HepG2 (cell line): ENCODE measurements around the gene TSKU. TPM values are rescaled to one million over a fixed set of nuclear protein-coding genes. Genes with fewer than 3 reads are reported as not detected.

ENCODE experiments used
- ATAC-seq: fragments of 200-7000 bp; cut with Tn5 transposase; 3 replicates; pipeline ENCODE4 v1.9.1; 2020; ENCODE audit warnings: mild to moderate bottlenecking, moderate library complexity
- BruUV-seq: library from RNA; stranded (reverse); fragments of 400-500 nt; replicated peaks from 2 replicates; lab custom pipeline; 2021; lab: Mats Ljungman, UMichigan
- CTCF ChIA-PET: fragments of 300-600 bp; formaldehyde crosslinking; extraction: SDS; loops from one replicate; lab custom pipeline; 2021; ENCODE audit warnings: low total read pairs, inconsistent platforms, low intra/inter-chr PET ratio; lab: Yijun Ruan, JAX
- POLR2A ChIA-PET: fragments of 350-600 bp; sonication (Branson Sonifier 250); formaldehyde crosslinking; loops from one replicate; lab custom pipeline; 2020; ENCODE audit warnings: antibody characterized with exemption, inconsistent platforms; lab: Yijun Ruan, JAX
- DNase-seq: peaks from one replicate; pipeline ENCODE4 v3.0.0-alpha.2; 2015; ENCODE audit warnings: low spot score
- FAIRE-seq: peaks from 3 replicates; lab custom pipeline; 2011; peaks lifted over from hg19 to GRCh38; lab: Jason Lieb, UNC
- H2AFZ ChIP-seq: one replicate; pipeline ENCODE4 v1.6.1; 2011; ENCODE audit warnings: low read length, inconsistent platforms
- H3K27ac ChIP-seq: fragments of 300-600 bp; 3 replicates; pipeline ENCODE4 v1.8.0; 2011; ENCODE audit warnings: mixed run types, mild to moderate bottlenecking, mixed read lengths, low read length, inconsistent platforms; ENCODE audit not compliant: insufficient read depth; ENCODE audit errors: extremely low read length
- H3K27me3 ChIP-seq, 2 experiments: fragments of 200-600 bp in 1 of 2; 2 replicates in 1 of 2; 3 replicates in 1 of 2; pipeline versions ENCODE4 v1.6.0 to v1.8.0; 2011; ENCODE audit warnings: low read length in 2 of 2, mild to moderate bottlenecking in 2 of 2, moderate library complexity in 2 of 2, inconsistent platforms in 1 of 2; ENCODE audit not compliant: insufficient read depth in 2 of 2, control insufficient read depth in 1 of 2
- H3K36me3 ChIP-seq, 2 experiments: fragments of 200-600 bp in 1 of 2; replicated peaks in 1 of 2; 2 replicates in 1 of 2; 3 replicates in 1 of 2; pipeline versions ENCODE4 v1.5.1 to v1.8.0; 2011; ENCODE audit warnings: low read length in 2 of 2, inconsistent platforms in 1 of 2; ENCODE audit not compliant: insufficient read depth in 2 of 2, control insufficient read depth in 1 of 2
- H3K4me1 ChIP-seq: 2 replicates; pipeline ENCODE4 v1.5.1; 2012; ENCODE audit warnings: low read length, inconsistent platforms; ENCODE audit not compliant: insufficient read depth
- H3K4me2 ChIP-seq: 2 replicates; pipeline ENCODE4 v1.6.0; 2011; ENCODE audit warnings: low read depth, low read length, inconsistent platforms
- H3K4me3 ChIP-seq, 3 experiments: fragments of 200-600 bp in 1 of 3; sonication (generic), shearing (Covaris generic) in 1 of 3; replicated peaks in 1 of 3; 2 replicates each; pipeline ENCODE4 v1.5.1; 2011 to 2016; ENCODE audit warnings: low read length in 3 of 3, inconsistent platforms in 2 of 3, low read depth in 2 of 3, mild to moderate bottlenecking in 2 of 3, control low read depth in 1 of 3, mixed read lengths in 1 of 3; ENCODE audit not compliant: insufficient read depth in 1 of 3
- H3K79me2 ChIP-seq: one replicate; pipeline ENCODE4 v1.6.1; 2011; ENCODE audit warnings: low read length, inconsistent platforms; ENCODE audit not compliant: insufficient read depth
- H3K9ac ChIP-seq: 2 replicates; pipeline ENCODE4 v1.6.0; 2011; ENCODE audit warnings: mild to moderate bottlenecking, low read depth, low read length, inconsistent platforms; ENCODE audit not compliant: insufficient read depth
- H3K9me3 ChIP-seq: 2 replicates; pipeline ENCODE4 v1.5.1; 2012; ENCODE audit warnings: mild to moderate bottlenecking, low read length
- H4K20me1 ChIP-seq: 2 replicates; pipeline ENCODE4 v1.6.0; 2011; ENCODE audit warnings: inconsistent platforms, mild to moderate bottlenecking, low read length, moderate library complexity; ENCODE audit not compliant: insufficient read depth
- ATF7-NPFF ChIP-seq: sonication (generic); formaldehyde crosslinking; IDR thresholded peaks from 2 replicates; pipeline ENCODE4 v1.8.1; 2023; ENCODE audit warnings: mild to moderate bottlenecking, low read depth, missing genetic modification reagents, moderate library complexity
- GATAD2A ChIP-seq: IDR thresholded peaks from 2 replicates; pipeline ENCODE4 v1.6.1; 2016
- HOXA3 ChIP-seq: sonication (generic); formaldehyde crosslinking; IDR thresholded peaks from 2 replicates; pipeline ENCODE4 v1.5.0; 2020; ENCODE audit warnings: missing genetic modification reagents
- JUNB ChIP-seq: sonication (generic); formaldehyde crosslinking; IDR thresholded peaks from 2 replicates; pipeline ENCODE4 v1.8.0; 2022; ENCODE audit warnings: missing genetic modification reagents, mild to moderate bottlenecking, borderline replicate concordance
- REPIN1 ChIP-seq: sonication (generic); formaldehyde crosslinking; IDR thresholded peaks from 2 replicates; pipeline ENCODE4 v1.8.0; 2022; ENCODE audit warnings: missing genetic modification reagents, low read depth, mild to moderate bottlenecking, borderline replicate concordance
- SMARCC2 ChIP-seq: fragments of 450-650 bp; IDR thresholded peaks from 2 replicates; pipeline ENCODE4 v1.6.1; 2017; ENCODE audit warnings: antibody characterized with exemption, mild to moderate bottlenecking
- SOX13 ChIP-seq, 3 experiments: fragments of 450-650 bp in 1 of 3; sonication (generic) in 1 of 3; formaldehyde crosslinking in 1 of 3; IDR thresholded peaks in 2 of 3; conservative IDR thresholded peaks in 1 of 3; 2 replicates each; pipeline versions ENCODE4 v1.5.0 to v1.6.1; 2016 to 2020; ENCODE audit warnings: antibody characterized with exemption in 1 of 3, mild to moderate bottlenecking in 1 of 3, missing compliant biosample characterization in 1 of 3, missing genetic modification reagents in 1 of 3, moderate library complexity in 1 of 3
- TCF12 ChIP-seq, 2 experiments: fragments of 450-650 bp in 1 of 2; sonication (generic) in 1 of 2; formaldehyde crosslinking in 1 of 2; IDR thresholded peaks; 2 replicates each; pipeline versions ENCODE4 v1.6.1 to v1.8.0; 2017 to 2022; ENCODE audit warnings: antibody characterized with exemption in 1 of 2, mild to moderate bottlenecking in 1 of 2, missing genetic modification reagents in 1 of 2, moderate library complexity in 1 of 2
- ZFX ChIP-seq: sonication (generic); formaldehyde crosslinking; IDR thresholded peaks from 2 replicates; pipeline ENCODE4 v1.4.0; 2020; ENCODE audit warnings: mild to moderate bottlenecking, low read depth, missing genetic modification reagents, moderate library complexity
- ZNF260 ChIP-seq: sonication (generic); formaldehyde crosslinking; IDR thresholded peaks from 2 replicates; pipeline ENCODE4 v1.4.0; 2020; ENCODE audit warnings: missing genetic modification reagents, low read depth, mild to moderate bottlenecking, borderline replicate concordance
- ZNF616 ChIP-seq: sonication (generic); formaldehyde crosslinking; IDR thresholded peaks from 2 replicates; pipeline ENCODE4 v1.5.0; 2020; ENCODE audit warnings: low read depth, mild to moderate bottlenecking, missing genetic modification reagents
- ZNF788 ChIP-seq: sonication (generic); formaldehyde crosslinking; IDR thresholded peaks from 2 replicates; pipeline ENCODE4 v1.5.0; 2020; ENCODE audit warnings: mild to moderate bottlenecking, missing genetic modification reagents, borderline replicate concordance
- WGBS: methylation state at CpG from one replicate; pipeline ENCODE4 v1.1.6; 2017; ENCODE audit warnings: low lambda C conversion rate; 5-methylcytosine and 5-hydroxymethylcytosine counted together
- in situ Hi-C: cut with HindIII; loops from 2 replicates; pipeline ENCODE4 v1.10.0; 2017; ENCODE audit warnings: low pct_unique_long_range_greater_than_20kb; ENCODE audit not compliant: extremely low pct_ligation_motif_present
- intact Hi-C: fragments of 100-400 bp; cut with micrococcal nuclease; formaldehyde crosslinking; loops from one replicate; pipeline ENCODE4 v1.10.0; 2022; ENCODE audit not compliant: unreplicated experiment
- polyA plus RNA-seq, 8 experiments: library from polyadenylated mRNA; depleted of rRNA in 3 of 8; stranded (reverse) in 7 of 8; unstranded in 1 of 8; fragments of >200 nt; fragmentation: Illumina TruSeq in 4 of 8; extraction: Trizol in 4 of 8; gene quantifications; 2 replicates each; pipeline versions ENCODE4 v1.2.1 to v1.2.3, GENCODE V29; 2011 to 2016; ENCODE audit warnings: low read depth in 4 of 8, missing spikeins in 1 of 8, mixed read lengths in 1 of 8; ENCODE audit not compliant: insufficient read depth in 1 of 8
- total RNA-seq, 5 experiments: library from RNA; depleted of rRNA; stranded (reverse); fragments of >200 nt; fragmentation: Illumina TruSeq; extraction: Trizol; gene quantifications; 2 replicates each; pipeline ENCODE4 v1.2.3, GENCODE V29; 2016; ENCODE audit warnings: low read depth in 1 of 5
- TF ChIP-seq, protein P1 (sequence below): IDR thresholded peaks from 2 replicates; pipeline ENCODE4 v1.6.1; 2012; ENCODE audit warnings: inconsistent platforms
- TF ChIP-seq, protein P2 (sequence below): sonication (generic); formaldehyde crosslinking; IDR thresholded peaks from 2 replicates; pipeline ENCODE4 v1.4.0; 2020; ENCODE audit warnings: low read depth, missing genetic modification reagents

TSKU gene
- total and polyA plus RNA-seq, 2 of the 13 experiments (the other 11 are each of a cell fraction or from before 2014, with no cell fraction given) = 20.3 to 21.4 TPM

DNA sequence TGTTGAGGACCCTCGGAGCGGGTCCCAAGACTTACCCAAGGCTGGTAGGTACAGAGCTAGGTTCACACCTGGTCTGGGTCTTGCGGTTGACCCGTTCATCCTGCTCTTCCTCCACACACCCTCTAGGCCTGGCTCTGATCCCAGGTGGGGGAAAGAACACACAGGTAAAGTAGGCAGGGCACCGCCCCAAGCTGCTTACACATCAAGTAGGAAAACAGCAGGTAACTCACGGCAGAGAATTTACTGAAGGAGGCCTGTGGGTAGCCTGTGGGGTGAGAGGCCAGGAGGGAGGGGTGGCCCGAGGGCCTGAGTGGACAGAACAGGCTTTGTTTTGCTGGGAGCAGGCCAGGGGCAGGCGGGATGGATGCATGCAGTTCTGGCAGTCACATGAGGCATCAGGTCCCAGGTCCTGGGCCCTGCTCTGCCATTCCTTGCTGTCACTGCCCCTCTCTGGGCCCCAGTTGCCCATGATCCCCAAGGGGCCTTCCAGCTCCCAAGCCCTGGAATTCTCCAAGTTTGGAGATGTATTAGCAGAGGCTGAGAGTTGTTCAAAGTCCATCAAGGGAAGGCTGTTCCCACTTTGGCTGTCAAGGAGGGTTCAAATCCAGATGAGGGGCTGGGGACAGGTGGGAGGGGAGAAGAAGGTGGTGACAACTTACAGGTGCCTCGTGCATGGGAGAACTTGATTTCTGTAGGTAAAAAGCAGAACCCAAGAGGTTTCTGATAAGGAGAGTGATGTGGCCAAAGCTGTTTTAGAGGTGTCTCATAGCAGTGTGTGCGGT, 5.7 kb downstream of the TSKU start (continued):
- TF ChIP-seq SOX13 (IDR thresholded peaks at IDR 0.05) = no peak
- 0 out of 4 replicates have a peak, but pooled peaks of 1 of the 2 experiments have one; percentile 14 for TF ChIP-seq SOX13 (CRISPR knock-in tag; conservative IDR thresholded peaks at IDR 0.05 in 1 of 2, IDR thresholded peaks at IDR 0.05 in 1 of 2)
- no peak for TF ChIP-seq JUNB (CRISPR knock-in tag)
- peak; percentile 52; the same call in 1 of the 2 replicates for TF ChIP-seq ZNF788 (CRISPR knock-in tag)
- TF ChIP-seq ZNF260 (CRISPR knock-in tag) = no peak
- no peak for TF ChIP-seq REPIN1 (CRISPR knock-in tag)
- TF ChIP-seq GATAD2A (CRISPR knock-in tag) = no peak
- TF ChIP-seq, protein P1, sequence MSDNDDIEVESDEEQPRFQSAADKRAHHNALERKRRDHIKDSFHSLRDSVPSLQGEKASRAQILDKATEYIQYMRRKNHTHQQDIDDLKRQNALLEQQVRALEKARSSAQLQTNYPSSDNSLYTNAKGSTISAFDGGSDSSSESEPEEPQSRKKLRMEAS = no peak
- TF ChIP-seq SMARCC2 = no peak
- TF ChIP-seq HOXA3 (CRISPR knock-in tag) = no peak
- TF ChIP-seq TCF12 (IDR thresholded peaks at IDR 0.05) = no peak
- no peak for TF ChIP-seq TCF12 (CRISPR knock-in tag; IDR thresholded peaks at IDR 0.05)

DNA sequence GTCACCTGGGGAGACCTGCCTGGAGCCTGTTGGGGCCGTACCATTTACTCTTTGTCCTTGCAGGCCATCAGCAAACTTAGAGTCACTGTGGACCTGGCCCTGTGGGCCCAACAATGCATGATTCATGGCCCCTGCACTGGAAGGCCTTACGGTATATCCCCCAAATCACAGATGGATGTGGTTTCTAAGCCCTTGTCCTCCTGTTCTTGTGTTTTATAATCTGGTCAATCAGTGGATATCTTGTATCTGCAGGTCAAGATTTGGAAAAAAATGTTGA, 6.2 kb downstream of the TSKU start:
- H3K79me2 ChIP-seq = peaks cover 94% of the 10 kb centered on the region
- POLR2A ChIA-PET = interaction anchor here (4.7 kb wide), 1 partner anchor 20 kb away, joined by 39 read pairs; no protein-coding TSS in a partner anchor
- H3K27me3 ChIP-seq = no peaks in the 10 kb centered on the region
- WGBS = 83% methylated on average over 2 of the region's 2 CpGs
- H3K27ac ChIP-seq = peak overlapping the region; percentile 54
- H3K4me2 ChIP-seq = 0 out of 2 replicates have a peak overlapping the region, but pooled peaks have one; percentile 57
- no peaks in the 10 kb centered on the region for H3K9me3 ChIP-seq
- TF ChIP-seq ZFX (CRISPR knock-in tag) (0 out of 2 replicates have a peak, but pooled peaks have one; percentile 11), ATF7-NPFF (CRISPR knock-in tag) (no peak), ZNF616 (CRISPR knock-in tag) (no peak)
- TF ChIP-seq, protein P2, sequence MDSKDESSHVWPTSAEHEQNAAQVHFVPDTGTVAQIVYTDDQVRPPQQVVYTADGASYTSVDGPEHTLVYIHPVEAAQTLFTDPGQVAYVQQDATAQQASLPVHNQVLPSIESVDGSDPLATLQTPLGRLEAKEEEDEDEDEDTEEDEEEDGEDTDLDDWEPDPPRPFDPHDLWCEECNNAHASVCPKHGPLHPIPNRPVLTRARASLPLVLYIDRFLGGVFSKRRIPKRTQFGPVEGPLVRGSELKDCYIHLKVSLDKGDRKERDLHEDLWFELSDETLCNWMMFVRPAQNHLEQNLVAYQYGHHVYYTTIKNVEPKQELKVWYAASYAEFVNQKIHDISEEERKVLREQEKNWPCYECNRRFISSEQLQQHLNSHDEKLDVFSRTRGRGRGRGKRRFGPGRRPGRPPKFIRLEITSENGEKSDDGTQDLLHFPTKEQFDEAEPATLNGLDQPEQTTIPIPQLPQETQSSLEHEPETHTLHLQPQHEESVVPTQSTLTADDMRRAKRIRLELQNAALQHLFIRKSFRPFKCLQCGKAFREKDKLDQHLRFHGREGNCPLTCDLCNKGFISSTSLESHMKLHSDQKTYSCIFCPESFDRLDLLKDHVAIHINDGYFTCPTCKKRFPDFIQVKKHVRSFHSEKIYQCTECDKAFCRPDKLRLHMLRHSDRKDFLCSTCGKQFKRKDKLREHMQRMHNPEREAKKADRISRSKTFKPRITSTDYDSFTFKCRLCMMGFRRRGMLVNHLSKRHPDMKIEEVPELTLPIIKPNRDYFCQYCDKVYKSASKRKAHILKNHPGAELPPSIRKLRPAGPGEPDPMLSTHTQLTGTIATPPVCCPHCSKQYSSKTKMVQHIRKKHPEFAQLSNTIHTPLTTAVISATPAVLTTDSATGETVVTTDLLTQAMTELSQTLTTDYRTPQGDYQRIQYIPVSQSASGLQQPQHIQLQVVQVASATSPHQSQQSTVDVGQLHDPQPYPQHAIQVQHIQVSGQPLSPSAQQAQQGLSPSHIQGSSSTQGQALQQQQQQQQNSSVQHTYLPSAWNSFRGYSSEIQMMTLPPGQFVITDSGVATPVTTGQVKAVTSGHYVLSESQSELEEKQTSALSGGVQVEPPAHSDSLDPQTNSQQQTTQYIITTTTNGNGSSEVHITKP (CRISPR knock-in tag) = peak; percentile 84
- TF ChIP-seq, all 625 proteins: peak for 2
- no TSS peak for BruUV-seq
- no peak for DNase-seq
- no peaks in the 10 kb centered on the region; a peak in 3 of 5 replicates for H3K36me3 ChIP-seq
- H3K4me3 ChIP-seq = no peak overlapping the region
- CTCF ChIA-PET = no interaction called here
- no peak for FAIRE-seq
- peaks cover 97% of the 10 kb centered on the region for H3K4me1 ChIP-seq
- in situ Hi-C loops = no loop called here
- intact Hi-C loops = loop anchor here (10.0 kb wide), 1 partner anchor 975 kb away; the partner anchor contains the start of gene UVRAG
- H4K20me1 ChIP-seq = peaks cover 52% of the 10 kb centered on the region
- H2AFZ ChIP-seq = no peak overlapping the region
- H3K9ac ChIP-seq = no peak overlapping the region
- no peak for ATAC-seq
